ENCODE data around the gene RHOV. TPM values are rescaled to one million over a fixed set of nuclear protein-coding genes. Genes with fewer than 3 reads are reported as not detected.
A peak's percentile ranks its signal among the peaks of the same experiment; 100 is the strongest.

Gene RHOV
- total and polyA plus RNA-seq, 5 donors from 2014 or later: 0.09 TPM; not detected in 4

GRCh38 chr15:40823572-40824343, 50.3 kb downstream of the RHOV start:
- no peak for DNase-seq
- Histone ChIP-seq H3K27ac (ENCODE audit: insufficient read depth, low read length, poor library complexity, severe bottlenecking) (no peak overlapping the region), H3K27me3 (ENCODE audit: control insufficient read depth, insufficient read depth, low read length) (peaks cover 9% of the 10 kb centered on the region), H3K36me3 (ENCODE audit: control insufficient read depth, insufficient read depth, low read length) (no peaks in the 10 kb centered on the region), H3K9me3 (ENCODE audit: control insufficient read depth in 2 of 2, low read length in 2 of 2) (no peaks in the 10 kb centered on the region), H3K4me1 (ENCODE audit: control insufficient read depth, insufficient read depth, low read length, poor library complexity, severe bottlenecking) (no peaks in the 10 kb centered on the region), H3K4me3 (ENCODE audit: low read depth, low read length) (no peak overlapping the region)
- no peak overlapping the region for H3K4me3 Mint-ChIP-seq
- H3K36me3 Mint-ChIP-seq: no peaks in the 10 kb centered on the region
- peaks cover 0 to 1% (median 0%) of the 10 kb centered on the region in 7 donors for H3K9me3 Mint-ChIP-seq
- peak overlapping the region in 1 of 3 donors; percentile 35 for H3K27ac Mint-ChIP-seq
- no peaks in the 10 kb centered on the region for H3K4me1 Mint-ChIP-seq
- no peak for ATAC-seq (ENCODE audit: low read depth in 2 of 2)
- H3K27me3 Mint-ChIP-seq: peaks cover 26% of the 10 kb centered on the region

Other genes starting within 250 kb of the RHOV start
- gene RAD51, start 179.1 kb downstream of the RHOV start, total RNA-seq: 5.5 TPM
- 1 to 10 TPM; 1.5 to 6.5 (median 3.6) TPM for gene RAD51, start 179.1 kb downstream of the RHOV start, polyA plus RNA-seq
- gene RMDN3, start 119.0 kb downstream of the RHOV start, total RNA-seq: 27.7 TPM
- 10 to 100 TPM; 17.6 to 22.6 (median 21.6) TPM for gene RMDN3, start 119.0 kb downstream of the RHOV start, polyA plus RNA-seq
- 23.4 TPM for gene GCHFR, start 110.2 kb downstream of the RHOV start, total RNA-seq
- 100 to 1,000 TPM; 111 to 163 (median 127) TPM for gene GCHFR, start 110.2 kb downstream of the RHOV start, polyA plus RNA-seq
- gene C15orf62, start 104.3 kb downstream of the RHOV start, total RNA-seq: 1.9 TPM
- under 1 TPM in 3 of 4 donors, not detected in 1; 0.17 to 0.30 (median 0.30) TPM for gene C15orf62, start 104.3 kb downstream of the RHOV start, polyA plus RNA-seq
- 24.4 TPM for gene ZFYVE19, start 67.1 kb downstream of the RHOV start, total RNA-seq
- 10 to 100 TPM; 14.5 to 17.3 (median 15.7) TPM for gene ZFYVE19, start 67.1 kb downstream of the RHOV start, polyA plus RNA-seq
- gene DNAJC17, start 66.8 kb downstream of the RHOV start, total RNA-seq: 32.6 TPM
- gene DNAJC17, start 66.8 kb downstream of the RHOV start, polyA plus RNA-seq: 10 to 100 TPM; 23.7 to 32.7 (median 29.4) TPM
- not detected for gene PPP1R14D, start 45.5 kb downstream of the RHOV start, total RNA-seq
- not detected for gene PPP1R14D, start 45.5 kb downstream of the RHOV start, polyA plus RNA-seq
- gene SPINT1, start 30.2 kb downstream of the RHOV start, total RNA-seq: 2.1 TPM
- gene SPINT1, start 30.2 kb downstream of the RHOV start, polyA plus RNA-seq: 1 to 10 TPM in 3 of 4 donors, under 1 TPM in 1; 0.63 to 1.9 (median 1.8) TPM
- 26.4 TPM for gene VPS18, start 20.2 kb upstream of the RHOV start, total RNA-seq
- gene VPS18, start 20.2 kb upstream of the RHOV start, polyA plus RNA-seq: 10 to 100 TPM; 19.5 to 26.5 (median 22.4) TPM
- gene DLL4, start 55.1 kb upstream of the RHOV start, total RNA-seq: not detected
- not detected for gene DLL4, start 55.1 kb upstream of the RHOV start, polyA plus RNA-seq
- 0.64 TPM for gene CHAC1, start 79.2 kb upstream of the RHOV start, total RNA-seq
- gene CHAC1, start 79.2 kb upstream of the RHOV start, polyA plus RNA-seq: under 1 TPM in 2 of 4 donors, not detected in 2; 0.26 to 0.45 TPM
- gene INO80, start 242.0 kb upstream of the RHOV start, total RNA-seq: 36.1 TPM
- gene INO80, start 242.0 kb upstream of the RHOV start, polyA plus RNA-seq: 1 to 10 TPM; 3.0 to 4.1 (median 3.4) TPM